ENCODE measurements around the gene TFPT. TPM values are rescaled to one million over a fixed set of nuclear protein-coding genes. Genes with fewer than 3 reads are reported as not detected.
A peak's percentile ranks its signal among the peaks of the same experiment; 100 is the strongest.

The TFPT gene
- total and polyA plus RNA-seq, 2 of the 4 experiments (the other 2 are of a cell fraction) = 7.9 to 17.1 TPM

DNA sequence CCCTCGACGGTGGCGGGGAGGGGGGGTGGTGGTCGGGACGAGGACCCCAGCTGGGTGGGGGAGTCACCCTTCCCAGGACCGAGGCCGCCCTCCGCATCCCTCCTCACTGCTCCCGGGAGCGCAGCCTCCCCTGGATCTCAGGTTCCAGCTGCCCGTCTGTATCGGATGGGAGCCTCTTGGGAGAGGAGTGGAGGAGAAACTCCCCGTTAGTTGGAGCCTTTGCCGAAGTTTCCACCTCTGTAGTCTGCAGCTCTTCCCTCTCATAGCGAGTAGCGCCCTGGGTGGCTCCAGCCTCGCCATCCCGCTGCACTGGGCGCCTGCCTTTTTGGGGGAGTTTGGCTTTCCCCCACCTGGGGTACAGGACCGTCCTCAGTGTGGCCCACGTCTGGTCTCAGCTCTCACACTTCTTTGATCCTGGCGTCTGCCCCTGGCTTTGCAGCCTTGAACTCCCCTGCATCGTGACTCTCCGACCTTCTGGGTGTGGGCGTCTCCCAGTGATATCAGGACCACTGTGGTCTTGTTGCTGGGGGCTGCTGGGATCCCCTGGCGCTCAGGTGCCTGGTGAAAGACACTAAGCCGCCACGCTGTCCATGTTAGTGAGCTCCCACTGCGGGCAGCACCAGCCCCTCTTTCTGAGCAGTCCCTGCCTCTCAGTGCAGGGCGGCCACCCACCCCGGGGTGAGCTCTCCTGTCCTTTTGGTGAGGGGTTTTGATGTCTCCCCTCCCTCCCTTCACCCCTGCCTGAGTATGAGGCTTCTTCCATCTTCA, 23.2 kb upstream of the TFPT start:
- intact Hi-C loops (cut with micrococcal nuclease) = no loop called here
- Histone ChIP-seq H2BK5ac (ENCODE audit: low read depth, low read length, poor library complexity, severe bottlenecking) (no peak overlapping the region), H3K79me1 (ENCODE audit: low read depth in 1 of 2, low read length in 2 of 2) (peaks cover 9 to 53% of the 10 kb centered on the region in 2 experiments), H2BK20ac (ENCODE audit: low read depth, low read length) (no peak overlapping the region), H3K4me2 (ENCODE audit: low read depth, low read length) (peak overlapping the region; percentile 77), H2AK5ac (ENCODE audit: low read depth, low read length) (peak overlapping the region; percentile 78), H3K4me1 (ENCODE audit: control insufficient read depth, insufficient read depth, low read length) (peaks cover 10% of the 10 kb centered on the region), H3K9me3 (ENCODE audit: control insufficient read depth, insufficient read depth, low read length) (no peaks in the 10 kb centered on the region), H4K5ac (ENCODE audit: low read depth, low read length) (no peak overlapping the region), H4K91ac (ENCODE audit: insufficient read depth, low read depth, low read length) (no peak overlapping the region), H3K23ac (ENCODE audit: low read depth, low read length) (peak overlapping the region; percentile 44), H3K18ac (ENCODE audit: low read depth, low read length) (no peak overlapping the region), H3K27me3 (ENCODE audit: control insufficient read depth, insufficient read depth, low read length) (no peaks in the 10 kb centered on the region), H3K27ac (ENCODE audit: insufficient read depth, low read length) (peak overlapping the region; percentile 71; the same call in 1 of the 2 replicates), H3K9ac (ENCODE audit: low read depth, low read length) (peak overlapping the region; percentile 68), H3K4ac (ENCODE audit: low read depth, low read length) (peak overlapping the region; percentile 61; the same call in 1 of the 2 replicates), H2AK9ac (replicated peaks; ENCODE audit: low read depth, low read length, poor library complexity) (peak overlapping the region; percentile 98), H3K14ac (replicated peaks; ENCODE audit: low read depth, low read length) (no peak overlapping the region; the same call in 1 of the 2 replicates), H4K8ac (ENCODE audit: low read depth in 2 of 2, low read length in 2 of 2) (no peak overlapping the region), H3K9me1 (ENCODE audit: insufficient read depth, low read length) (peaks cover 16% of the 10 kb centered on the region), H3K36me3 (ENCODE audit: control insufficient read depth, insufficient read depth, low read length) (peaks cover 22% of the 10 kb centered on the region), H2BK15ac (ENCODE audit: low read depth, low read length) (no peak overlapping the region), H3K56ac (ENCODE audit: extremely low read depth, insufficient read depth, low read length) (no peak overlapping the region), H4K20me1 (ENCODE audit: insufficient read depth, low read length) (peaks cover 54% of the 10 kb centered on the region), H2AFZ (replicated peaks; ENCODE audit: low read length, poor library complexity) (no peak overlapping the region), H3K4me3 (ENCODE audit: insufficient read depth, low read depth, low read length) (peak overlapping the region; percentile 51), H2BK120ac (ENCODE audit: low read depth, low read length) (no peak overlapping the region)
- WGBS, 2 experiments (ENCODE audit: extremely low coverage in 2 of 2, insufficient read length in 1 of 2) = 0% methylated on average over 3 of the region's 31 CpGs; no CpG with 5 or more reads in 1 of the 2 experiments
- in situ Hi-C loops (cut with MboI; ENCODE audit: low sequenced_read_pairs) = loop anchor here (25.0 kb wide), 1 partner anchor 1524 kb away; the partner anchor contains the start of gene U2AF2
- dilution Hi-C loops (cut with HindIII; ENCODE audit: low sequenced_read_pairs, unreplicated experiment) = no loop called here
- BruUV-seq (replicated peaks) = no TSS peak
- ChIA-PET CTCF (interaction anchor here (1.1 kb wide), 1 partner anchor 72 kb away, joined by 3 read pairs; no protein-coding TSS in a partner anchor), POLR2A (ENCODE audit: unreplicated experiment) (no interaction called here)
- no peak for DNase-seq
- ATAC-seq (ENCODE audit: low read depth) = no peak
- no peak for TF ChIP-seq CHD1 (IDR thresholded peaks at IDR 0.05; ENCODE audit: low read depth, low read length)
- TF ChIP-seq, protein P1, sequence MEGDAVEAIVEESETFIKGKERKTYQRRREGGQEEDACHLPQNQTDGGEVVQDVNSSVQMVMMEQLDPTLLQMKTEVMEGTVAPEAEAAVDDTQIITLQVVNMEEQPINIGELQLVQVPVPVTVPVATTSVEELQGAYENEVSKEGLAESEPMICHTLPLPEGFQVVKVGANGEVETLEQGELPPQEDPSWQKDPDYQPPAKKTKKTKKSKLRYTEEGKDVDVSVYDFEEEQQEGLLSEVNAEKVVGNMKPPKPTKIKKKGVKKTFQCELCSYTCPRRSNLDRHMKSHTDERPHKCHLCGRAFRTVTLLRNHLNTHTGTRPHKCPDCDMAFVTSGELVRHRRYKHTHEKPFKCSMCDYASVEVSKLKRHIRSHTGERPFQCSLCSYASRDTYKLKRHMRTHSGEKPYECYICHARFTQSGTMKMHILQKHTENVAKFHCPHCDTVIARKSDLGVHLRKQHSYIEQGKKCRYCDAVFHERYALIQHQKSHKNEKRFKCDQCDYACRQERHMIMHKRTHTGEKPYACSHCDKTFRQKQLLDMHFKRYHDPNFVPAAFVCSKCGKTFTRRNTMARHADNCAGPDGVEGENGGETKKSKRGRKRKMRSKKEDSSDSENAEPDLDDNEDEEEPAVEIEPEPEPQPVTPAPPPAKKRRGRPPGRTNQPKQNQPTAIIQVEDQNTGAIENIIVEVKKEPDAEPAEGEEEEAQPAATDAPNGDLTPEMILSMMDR (conservative IDR thresholded peaks at IDR 0.05; ENCODE audit: low read depth, low read length) = no peak
- TF ChIP-seq, protein P2, sequence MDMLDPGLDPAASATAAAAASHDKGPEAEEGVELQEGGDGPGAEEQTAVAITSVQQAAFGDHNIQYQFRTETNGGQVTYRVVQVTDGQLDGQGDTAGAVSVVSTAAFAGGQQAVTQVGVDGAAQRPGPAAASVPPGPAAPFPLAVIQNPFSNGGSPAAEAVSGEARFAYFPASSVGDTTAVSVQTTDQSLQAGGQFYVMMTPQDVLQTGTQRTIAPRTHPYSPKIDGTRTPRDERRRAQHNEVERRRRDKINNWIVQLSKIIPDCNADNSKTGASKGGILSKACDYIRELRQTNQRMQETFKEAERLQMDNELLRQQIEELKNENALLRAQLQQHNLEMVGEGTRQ (IDR thresholded peaks at IDR 0.05; ENCODE audit: low read depth, low read length) = no peak
- no peak for TF ChIP-seq SMC3 (IDR thresholded peaks at IDR 0.05; ENCODE audit: low read depth, low read length)
- no peak for TF ChIP-seq RAD21 (IDR thresholded peaks at IDR 0.05; ENCODE audit: low read length)
- TF ChIP-seq NFE2L2 (IDR thresholded peaks at IDR 0.05; ENCODE audit: low read depth, low read length) = no peak
- TF ChIP-seq CEBPB (IDR thresholded peaks at IDR 0.05; ENCODE audit: low read depth, low read length) = no peak
- TF ChIP-seq RFX5 (IDR thresholded peaks at IDR 0.05; ENCODE audit: low read depth, low read length) = no peak
- no peak for TF ChIP-seq MAZ (IDR thresholded peaks at IDR 0.05; ENCODE audit: borderline replicate concordance, low read depth, low read length)
- TF ChIP-seq MAFK (IDR thresholded peaks at IDR 0.05; ENCODE audit: low read depth, low read length) = no peak
- no peak for TF ChIP-seq FOS (IDR thresholded peaks at IDR 0.05; ENCODE audit: low read depth, low read length)
- no peak for TF ChIP-seq POLR2A (IDR thresholded peaks at IDR 0.05; ENCODE audit: low read depth, low read length)
- TF ChIP-seq MXI1 (IDR thresholded peaks at IDR 0.05; ENCODE audit: borderline replicate concordance, low read depth, low read length) = no peak
- TF ChIP-seq BHLHE40 (IDR thresholded peaks at IDR 0.05; ENCODE audit: low read depth, low read length) = no peak
- TF ChIP-seq RCOR1 (IDR thresholded peaks at IDR 0.05; ENCODE audit: insufficient replicate concordance, low read length) = no peak

All from IMR-90 (cell line).